MCF 10A (cell line): ENCODE results near the gene GPC3. TPM values are rescaled to one million over a fixed set of nuclear protein-coding genes. Genes with fewer than 3 reads are reported as not detected.

Experiments
- BruUV-seq: library from RNA; stranded (reverse); fragments of 400-500 nt; replicated peaks from 2 replicates; lab custom pipeline; 2021; lab: Mats Ljungman, UMichigan
- CTCF ChIA-PET: fragments of 300-600 bp; sonication (Branson Sonifier 250); formaldehyde crosslinking; extraction: SDS; loops from one replicate; lab custom pipeline; 2021; ENCODE audit warnings: antibody characterized with exemption, inconsistent platforms; lab: Yijun Ruan, JAX
- POLR2A ChIA-PET: fragments of 300-600, 350-650 bp; sonication (Branson Sonifier 250); formaldehyde crosslinking; extraction: SDS; loops from one replicate; lab custom pipeline; 2020; ENCODE audit warnings: antibody characterized with exemption, inconsistent platforms; lab: Yijun Ruan, JAX
- DNase-seq: peaks from one replicate; pipeline ENCODE4 v3.0.0-alpha.2; 2018; ENCODE audit not compliant: unreplicated experiment
- H3K27ac Mint-ChIP-seq: one replicate; pipeline ENCODE4 v1.8.0; 2022; ENCODE audit warnings: mild to moderate bottlenecking, low read depth, mixed read lengths; ENCODE audit not compliant: unreplicated experiment
- H3K27me3 Mint-ChIP-seq: one replicate; pipeline ENCODE4 v1.8.0; 2022; ENCODE audit warnings: mixed read lengths; ENCODE audit not compliant: insufficient read depth, unreplicated experiment
- H3K36me3 Mint-ChIP-seq: one replicate; pipeline ENCODE4 v1.8.0; 2022; ENCODE audit warnings: mild to moderate bottlenecking, moderate library complexity, mixed read lengths; ENCODE audit not compliant: insufficient read depth, unreplicated experiment
- H3K4me1 Mint-ChIP-seq: one replicate; pipeline ENCODE4 v1.8.0; 2022; ENCODE audit warnings: mixed read lengths; ENCODE audit not compliant: insufficient read depth, unreplicated experiment
- H3K4me3 Mint-ChIP-seq: one replicate; pipeline ENCODE4 v1.8.0; 2022; ENCODE audit warnings: mild to moderate bottlenecking, moderate library complexity, mixed read lengths; ENCODE audit not compliant: unreplicated experiment
- H3K9me3 Mint-ChIP-seq: one replicate; pipeline ENCODE4 v1.8.0; 2022; ENCODE audit warnings: mixed read lengths; ENCODE audit not compliant: unreplicated experiment
- intact Hi-C: fragments of 100-400 bp; cut with micrococcal nuclease; formaldehyde crosslinking; loops from 2 replicates; pipeline ENCODE4 v1.14.1; 2022
- total RNA-seq: library from RNA; stranded (reverse); gene quantifications from 2 replicates; pipeline ENCODE4 v1.2.3, GENCODE V29; 2022
- TF ChIP-seq, protein P1 (sequence below): fragments of 200-600 bp; IDR thresholded peaks from one replicate; pipeline ENCODE4 v1.8.0; 2022; ENCODE audit warnings: antibody characterized with exemption, mild to moderate bottlenecking; ENCODE audit not compliant: unreplicated experiment

Gene GPC3
- total RNA-seq, 1 experiment from 2014 or later, result 0.37 TPM

DNA sequence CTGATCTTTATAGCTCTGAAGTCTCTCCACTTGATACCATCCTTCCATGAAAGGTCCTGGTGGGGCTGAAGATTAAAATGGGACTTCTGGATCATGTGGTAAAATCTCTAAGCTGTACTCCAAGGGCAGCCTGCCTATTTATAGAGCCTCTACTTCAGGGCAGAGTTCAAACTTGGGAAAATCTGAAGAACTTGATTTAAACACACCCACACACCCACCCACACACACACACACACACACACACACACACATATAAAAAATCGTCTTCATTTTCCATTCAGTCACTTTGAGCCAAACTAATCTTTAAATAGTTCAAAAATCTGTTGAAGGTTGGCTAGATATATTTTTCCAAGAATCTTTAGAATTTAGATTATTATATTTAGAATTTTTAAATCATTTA, 335.2 kb downstream of the GPC3 start:
- peaks cover 42% of the 10 kb centered on the region for H3K27me3 Mint-ChIP-seq
- intact Hi-C loops, result no loop called here

DNA sequence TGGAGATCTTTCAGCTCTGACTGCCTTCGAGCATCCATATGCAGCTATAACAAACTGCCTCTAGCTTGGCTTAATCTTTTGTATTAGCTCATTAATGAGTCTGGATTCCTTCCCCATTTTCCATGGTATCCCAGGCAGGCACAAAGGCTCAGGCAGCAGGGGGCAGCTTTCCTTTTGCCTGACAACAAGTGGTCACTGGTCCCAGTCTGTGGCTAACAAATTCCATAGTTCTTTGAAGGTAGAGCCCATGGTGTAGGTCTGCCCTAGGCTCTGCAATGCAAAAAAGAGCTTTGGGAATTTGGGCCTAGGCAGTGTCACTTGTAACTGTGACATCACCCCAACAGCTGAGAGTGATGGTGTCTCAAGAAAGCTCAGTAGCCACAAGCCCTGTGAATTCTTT, 335.7 kb downstream of the GPC3 start:
- DNase-seq, result no peak
- Mint-ChIP-seq H3K27ac (no peak overlapping the region), H3K27me3 (peaks cover 42% of the 10 kb centered on the region), H3K9me3 (no peaks in the 10 kb centered on the region), H3K36me3 (peaks cover 6% of the 10 kb centered on the region), H3K4me3 (no peak overlapping the region), H3K4me1 (peaks cover 12% of the 10 kb centered on the region)
- TF ChIP-seq, protein P1, sequence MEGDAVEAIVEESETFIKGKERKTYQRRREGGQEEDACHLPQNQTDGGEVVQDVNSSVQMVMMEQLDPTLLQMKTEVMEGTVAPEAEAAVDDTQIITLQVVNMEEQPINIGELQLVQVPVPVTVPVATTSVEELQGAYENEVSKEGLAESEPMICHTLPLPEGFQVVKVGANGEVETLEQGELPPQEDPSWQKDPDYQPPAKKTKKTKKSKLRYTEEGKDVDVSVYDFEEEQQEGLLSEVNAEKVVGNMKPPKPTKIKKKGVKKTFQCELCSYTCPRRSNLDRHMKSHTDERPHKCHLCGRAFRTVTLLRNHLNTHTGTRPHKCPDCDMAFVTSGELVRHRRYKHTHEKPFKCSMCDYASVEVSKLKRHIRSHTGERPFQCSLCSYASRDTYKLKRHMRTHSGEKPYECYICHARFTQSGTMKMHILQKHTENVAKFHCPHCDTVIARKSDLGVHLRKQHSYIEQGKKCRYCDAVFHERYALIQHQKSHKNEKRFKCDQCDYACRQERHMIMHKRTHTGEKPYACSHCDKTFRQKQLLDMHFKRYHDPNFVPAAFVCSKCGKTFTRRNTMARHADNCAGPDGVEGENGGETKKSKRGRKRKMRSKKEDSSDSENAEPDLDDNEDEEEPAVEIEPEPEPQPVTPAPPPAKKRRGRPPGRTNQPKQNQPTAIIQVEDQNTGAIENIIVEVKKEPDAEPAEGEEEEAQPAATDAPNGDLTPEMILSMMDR, result no peak
- intact Hi-C loops, result no loop called here
- ChIA-PET CTCF (interaction anchor here (0.7 to 0.9 kb wide), 2 partner anchors 19 to 21 kb away, joined by 3 to 4 read pairs; no protein-coding TSS in a partner anchor), POLR2A (no interaction called here)
- BruUV-seq, result no TSS peak

More for the DNA sequence above, 335.2 kb downstream of the GPC3 start:
- Mint-ChIP-seq H3K27ac (no peak overlapping the region), H3K4me1 (peaks cover 12% of the 10 kb centered on the region), H3K9me3 (no peaks in the 10 kb centered on the region), H3K4me3 (no peak overlapping the region), H3K36me3 (peaks cover 6% of the 10 kb centered on the region)
- ChIA-PET POLR2A (no interaction called here), CTCF (no interaction called here)
- TF ChIP-seq, protein P1, result no peak
- no peak for DNase-seq
- no TSS peak for BruUV-seq

DNA sequence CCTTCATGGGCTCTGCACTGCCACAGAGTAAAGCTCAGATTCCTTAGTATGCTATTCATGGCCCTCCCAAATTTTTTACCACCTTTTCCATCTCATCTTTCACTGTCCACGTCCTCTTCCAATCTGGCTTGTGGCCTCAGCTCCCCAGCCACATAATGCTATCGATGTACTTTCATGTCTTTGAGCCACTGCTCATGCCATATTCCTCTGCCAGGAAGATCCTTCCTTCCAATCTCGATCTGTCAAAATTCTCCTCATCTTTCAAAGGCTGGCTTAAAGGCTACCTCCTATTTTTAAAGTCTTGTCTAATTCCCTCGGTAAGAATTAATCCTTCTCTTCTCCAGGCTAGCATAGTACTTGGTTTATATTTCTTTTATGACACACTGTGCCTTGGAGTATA, 336.8 kb downstream of the GPC3 start:
- no peak overlapping the region for H3K27ac Mint-ChIP-seq
- no peak for DNase-seq
- peaks cover 42% of the 10 kb centered on the region for H3K27me3 Mint-ChIP-seq
- no peaks in the 10 kb centered on the region for H3K9me3 Mint-ChIP-seq
- H3K36me3 Mint-ChIP-seq, result peaks cover 6% of the 10 kb centered on the region
- no peak overlapping the region for H3K4me3 Mint-ChIP-seq
- ChIA-PET CTCF (interaction anchor here (1.0 kb wide), 1 partner anchor 9 kb away, joined by 3 read pairs; no protein-coding TSS in a partner anchor), POLR2A (interaction anchor here (0.6 kb wide), 1 partner anchor 1875 kb away, joined by 4 read pairs; no protein-coding TSS in a partner anchor)
- no TSS peak for BruUV-seq
- TF ChIP-seq, protein P1, result no peak
- intact Hi-C loops, result no loop called here
- peaks cover 12% of the 10 kb centered on the region for H3K4me1 Mint-ChIP-seq

GRCh38 chrX:133646719-133647116, 338.7 kb downstream of the GPC3 start:
- peaks cover 52% of the 10 kb centered on the region for H3K27me3 Mint-ChIP-seq
- no TSS peak for BruUV-seq
- H3K4me3 Mint-ChIP-seq, result no peak overlapping the region
- peaks cover 6% of the 10 kb centered on the region for H3K36me3 Mint-ChIP-seq
- ChIA-PET CTCF (interaction anchor here (0.5 to 1.0 kb wide), 3 partner anchors 24 to 735 kb away, joined by 3 to 5 read pairs (median 4); no protein-coding TSS in a partner anchor), POLR2A (no interaction called here)
- no peaks in the 10 kb centered on the region for H3K9me3 Mint-ChIP-seq
- DNase-seq, result no peak
- peak overlapping the region; percentile 8 for H3K27ac Mint-ChIP-seq
- intact Hi-C loops, result no loop called here
- TF ChIP-seq, protein P1, result no peak
- H3K4me1 Mint-ChIP-seq, result peaks cover 12% of the 10 kb centered on the region
